Activated CD8-positive, alpha-beta T cell treated with anti-CD3 and anti-CD28 coated beads, Interleukin-2, amount 10 ng/mL, durations not matched to agents 7 days and 5 days (primary cell): ENCODE data around the gene SNCG. TPM values are rescaled to one million over a fixed set of nuclear protein-coding genes. Genes with fewer than 3 reads are reported as not detected.
"Not testable (repeated sequence)": the region's sequence is repeated elsewhere in the genome, so short reads cannot be mapped to it uniquely, and the experiment has no call there.

Experiments
- ATAC-seq: fragments of 150-1000 bp; cut with Tn5 transposase; one replicate; pipeline ENCODE4 v1.10.0; 2021; ENCODE audit warnings: moderate library complexity
- CTCF ChIA-PET: fragments of 350-600 bp; sonication (Branson Sonifier 250); formaldehyde crosslinking; loops from one replicate; lab custom pipeline; 2021; ENCODE audit warnings: antibody characterized with exemption; lab: Charles Lee
- POLR2A ChIA-PET: fragments of 350-600 bp; sonication (Branson Sonifier 250); formaldehyde crosslinking; loops from one replicate; lab custom pipeline; 2021; ENCODE audit warnings: antibody characterized with exemption; lab: Charles Lee
- DNase-seq: peaks from one replicate; pipeline ENCODE4 v3.0.0-alpha.2; 2020
- H3K27ac Mint-ChIP-seq: one replicate; pipeline ENCODE4 v1.8.0; 2021; ENCODE audit warnings: mild to moderate bottlenecking, mixed read lengths
- H3K27me3 Mint-ChIP-seq: one replicate; pipeline ENCODE4 v1.8.0; 2021; ENCODE audit warnings: low read depth, mixed read lengths
- H3K36me3 Mint-ChIP-seq: one replicate; pipeline ENCODE4 v1.8.0; 2021; ENCODE audit warnings: low read depth, mixed read lengths
- H3K4me1 Mint-ChIP-seq: one replicate; pipeline ENCODE4 v1.8.0; 2021; ENCODE audit warnings: low read depth, mixed read lengths
- H3K4me3 Mint-ChIP-seq: one replicate; pipeline ENCODE4 v1.8.0; 2021; ENCODE audit warnings: mild to moderate bottlenecking, mixed read lengths
- H3K9me3 Mint-ChIP-seq: one replicate; pipeline ENCODE4 v1.8.0; 2022; ENCODE audit warnings: mixed read lengths; ENCODE audit not compliant: insufficient read depth
- total RNA-seq, 2 experiments: library from RNA; stranded (reverse); gene quantifications; one replicate each; pipeline ENCODE4 v1.2.3, GENCODE V29; 2021

Gene SNCG
- total RNA-seq, 2 experiments from 2014 or later: not detected

DNA sequence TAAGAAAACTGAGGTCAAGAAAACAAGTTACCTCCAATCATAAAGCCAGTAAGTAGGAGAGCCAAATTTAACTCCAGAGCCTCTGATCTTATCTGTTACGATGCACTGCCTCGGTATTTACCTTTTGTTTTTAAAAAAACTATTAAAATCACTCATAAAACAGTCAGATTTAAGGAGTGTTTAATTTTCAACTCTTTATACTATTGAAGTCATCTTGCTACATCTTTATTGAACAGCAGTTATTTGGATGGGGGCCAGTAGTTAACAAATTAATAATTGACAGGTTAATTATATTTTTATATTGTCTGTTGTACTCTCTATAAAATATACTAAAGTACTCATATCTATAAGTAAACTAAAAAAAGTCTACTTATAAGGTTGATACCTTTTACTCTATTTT lies 34.5 kb downstream of the SNCG start:
- ATAC-seq (no peak), DNase-seq (no peak)
- ChIA-PET POLR2A (no interaction called here), CTCF (no interaction called here)
- Mint-ChIP-seq H3K4me3 (no peak overlapping the region), H3K4me1 (no peaks in the 10 kb centered on the region), H3K27ac (no peak overlapping the region), H3K9me3 (no peaks in the 10 kb centered on the region), H3K36me3 (no peaks in the 10 kb centered on the region), H3K27me3 (peaks cover 23% of the 10 kb centered on the region)

GRCh38 chr10:86999802-87000403 lies 41.5 kb downstream of the SNCG start:
- POLR2A ChIA-PET, H3K27me3 Mint-ChIP-seq, H3K4me1 Mint-ChIP-seq, H3K27ac Mint-ChIP-seq, DNase-seq, CTCF ChIA-PET, H3K36me3 Mint-ChIP-seq, H3K4me3 Mint-ChIP-seq, H3K9me3 Mint-ChIP-seq, ATAC-seq: not testable (repeated sequence)

DNA sequence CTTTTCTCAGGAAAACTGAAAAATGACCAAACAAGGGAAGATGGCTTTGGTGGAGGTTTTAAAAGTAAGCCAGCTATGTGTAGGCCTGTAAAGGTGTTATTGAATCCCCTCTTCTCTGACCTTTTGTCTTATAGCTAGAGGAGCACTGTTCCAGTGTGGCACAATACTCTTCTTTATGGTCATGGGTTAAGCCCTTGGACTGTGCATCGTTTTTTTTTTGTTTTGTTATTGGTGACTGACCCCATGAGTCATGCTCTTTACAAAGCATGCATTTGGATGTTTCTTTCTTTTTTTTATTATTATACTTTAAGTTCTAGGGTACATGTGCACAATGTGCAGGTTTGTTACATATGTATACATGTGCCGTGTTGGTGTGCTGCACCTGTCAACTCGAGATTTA lies 42.1 kb downstream of the SNCG start:
- POLR2A ChIA-PET: no interaction called here
- H3K4me3 Mint-ChIP-seq: no peak overlapping the region
- DNase-seq (no peak), ATAC-seq (no peak)
- H3K4me1 Mint-ChIP-seq: no peaks in the 10 kb centered on the region
- H3K27me3 Mint-ChIP-seq: peaks cover 7% of the 10 kb centered on the region
- no peaks in the 10 kb centered on the region for H3K36me3 Mint-ChIP-seq
- CTCF ChIA-PET: no interaction called here
- H3K27ac Mint-ChIP-seq: no peak overlapping the region
- no peaks in the 10 kb centered on the region for H3K9me3 Mint-ChIP-seq

- H3K4me3 Mint-ChIP-seq, CTCF ChIA-PET, POLR2A ChIA-PET, H3K4me1 Mint-ChIP-seq, ATAC-seq, H3K36me3 Mint-ChIP-seq, H3K9me3 Mint-ChIP-seq, DNase-seq, H3K27ac Mint-ChIP-seq, H3K27me3 Mint-ChIP-seq: not testable (repeated sequence)
Measured at GRCh38 chr10:87007124-87007523, 48.7 kb downstream of the SNCG start.

- H3K27ac Mint-ChIP-seq, POLR2A ChIA-PET, H3K27me3 Mint-ChIP-seq, H3K4me1 Mint-ChIP-seq, H3K4me3 Mint-ChIP-seq, H3K36me3 Mint-ChIP-seq, ATAC-seq, CTCF ChIA-PET, DNase-seq, H3K9me3 Mint-ChIP-seq: not testable (repeated sequence)
Measured at GRCh38 chr10:87007674-87008073, 49.3 kb downstream of the SNCG start.

DNA sequence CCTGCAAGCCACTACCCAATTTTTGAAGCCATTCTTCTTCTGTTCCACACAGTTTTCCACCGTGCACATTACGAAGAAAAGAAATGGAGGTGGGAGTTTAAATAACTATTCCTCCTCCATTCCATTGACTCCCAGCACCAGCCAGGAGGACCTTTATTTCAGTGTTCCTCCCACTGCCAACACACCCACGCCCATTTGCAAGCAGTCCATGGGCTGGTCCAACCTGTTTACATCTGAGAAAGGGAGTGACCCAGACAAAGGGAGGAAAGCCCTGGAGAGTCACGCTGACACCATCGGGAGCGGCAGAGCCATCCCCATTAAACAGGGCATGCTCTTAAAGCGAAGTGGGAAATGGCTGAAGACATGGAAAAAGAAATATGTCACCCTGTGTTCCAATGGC lies 49.9 kb downstream of the SNCG start:
- H3K27me3 Mint-ChIP-seq, ATAC-seq, H3K4me1 Mint-ChIP-seq, H3K4me3 Mint-ChIP-seq, POLR2A ChIA-PET, H3K9me3 Mint-ChIP-seq, DNase-seq, H3K27ac Mint-ChIP-seq, CTCF ChIA-PET, H3K36me3 Mint-ChIP-seq: not testable (repeated sequence)

DNA sequence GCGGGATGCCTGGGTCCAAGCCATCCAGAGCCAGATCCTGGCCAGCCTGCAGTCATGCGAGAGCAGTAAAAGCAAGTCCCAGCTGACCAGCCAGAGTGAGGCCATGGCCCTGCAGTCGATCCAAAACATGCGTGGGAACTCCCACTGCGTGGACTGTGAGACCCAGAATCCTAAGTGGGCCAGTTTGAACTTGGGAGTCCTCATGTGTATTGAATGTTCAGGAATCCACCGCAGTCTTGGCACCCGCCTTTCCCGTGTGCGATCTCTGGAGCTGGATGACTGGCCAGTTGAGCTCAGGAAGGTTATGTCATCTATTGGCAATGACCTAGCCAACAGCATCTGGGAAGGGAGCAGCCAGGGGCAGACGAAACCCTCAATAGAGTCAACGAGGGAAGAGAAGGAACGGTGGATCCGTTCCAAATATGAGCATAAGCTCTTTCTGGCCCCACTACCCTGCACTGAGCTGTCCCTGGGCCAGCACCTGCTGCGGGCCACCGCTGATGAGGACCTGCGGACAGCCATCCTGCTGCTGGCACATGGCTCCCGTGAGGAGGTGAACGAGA lies 50.8 kb downstream of the SNCG start:
- CTCF ChIA-PET: not testable (repeated sequence)

More for the DNA sequence above, 50.8 kb downstream of the SNCG start:
- H3K9me3 Mint-ChIP-seq, DNase-seq, H3K4me3 Mint-ChIP-seq, ATAC-seq, H3K27ac Mint-ChIP-seq, H3K36me3 Mint-ChIP-seq, POLR2A ChIA-PET, H3K27me3 Mint-ChIP-seq, H3K4me1 Mint-ChIP-seq: not testable (repeated sequence)

Other genes with a start within 250 kb of the SNCG start
- 1 to 10 TPM; 8.0 to 9.8 TPM for gene BMPR1A, start 202.0 kb upstream of the SNCG start, total RNA-seq
- not detected for gene MMRN2, start 984 bp upstream of the SNCG start, total RNA-seq
- not detected for gene ADIRF, start 9.9 kb downstream of the SNCG start, total RNA-seq
- gene FAM25A, start 61.7 kb downstream of the SNCG start, total RNA-seq: not detected
- 10 to 100 TPM; 94.7 to 99.6 TPM for gene GLUD1, start 136.2 kb downstream of the SNCG start, total RNA-seq
- gene SHLD2, start 136.6 kb downstream of the SNCG start, total RNA-seq: 10 to 100 TPM; 34.2 to 36.8 TPM